K562 (cell line): ENCODE measurements around the gene LGALS12. TPM values are rescaled to one million over a fixed set of nuclear protein-coding genes. Genes with fewer than 3 reads are reported as not detected.
"Not testable (repeated sequence)": the region's sequence is repeated elsewhere in the genome, so short reads cannot be mapped to it uniquely, and the experiment has no call there.

ENCODE experiments used
- ATF1 ChIP-seq, 2 experiments: fragments of 450-650 bp in 1 of 2; IDR thresholded peaks; 2 replicates each; pipeline ENCODE4 v1.6.1; 2016; ENCODE audit warnings: missing compliant biosample characterization in 1 of 2, missing genetic modification characterization in 1 of 2
- DMBX1 ChIP-seq: fragments of 250-450 bp; sonication (Bioruptor Pico); IDR thresholded peaks from 2 replicates; pipeline ENCODE4 v1.8.0; 2022; ENCODE audit warnings: inconsistent platforms, mild to moderate bottlenecking, moderate library complexity, borderline replicate concordance
- KLF16 ChIP-seq: IDR thresholded peaks from 2 replicates; pipeline ENCODE4 v1.6.1; 2016; ENCODE audit warnings: antibody characterized with exemption
- L3MBTL2 ChIP-seq: fragments of 450-650 bp; IDR thresholded peaks from 2 replicates; pipeline ENCODE4 v1.6.1; 2016; ENCODE audit warnings: mild to moderate bottlenecking, moderate library complexity
- MAFG ChIP-seq: fragments of 450-650 bp; conservative IDR thresholded peaks from 2 replicates; pipeline ENCODE4 v1.6.1; 2016; ENCODE audit warnings: missing genetic modification characterization, missing compliant biosample characterization
- NFIX ChIP-seq: fragments of 250-450 bp; sonication (Bioruptor Pico); IDR thresholded peaks from 2 replicates; pipeline ENCODE4 v1.4.0; 2020; ENCODE audit warnings: low read depth, mild to moderate bottlenecking, moderate library complexity
- RAD21 ChIP-seq, 2 experiments: fragments of 250-450 bp in 1 of 2; fragments of 450-650 bp in 1 of 2; sonication (Bioruptor Pico) in 1 of 2; formaldehyde crosslinking in 1 of 2; IDR thresholded peaks in 1 of 2; conservative IDR thresholded peaks in 1 of 2; 2 replicates each; pipeline versions ENCODE4 v1.4.0 to v1.8.0; 2020 to 2022; ENCODE audit warnings: mild to moderate bottlenecking in 2 of 2, moderate library complexity in 1 of 2
- TBP ChIP-seq: optimal IDR thresholded peaks from 2 replicates; pipeline ENCODE3; 2011; ENCODE audit warnings: low read depth, low read length, improper control_type of control experiment
- TEAD1 ChIP-seq, 2 experiments: fragments of 450-650 bp in 1 of 2; sonication (generic) in 1 of 2; formaldehyde crosslinking; IDR thresholded peaks; 2 replicates each; pipeline versions ENCODE4 v1.4.0 to v1.8.0; 2020 to 2022; ENCODE audit warnings: mild to moderate bottlenecking in 2 of 2, missing genetic modification reagents in 1 of 2
- ZKSCAN3 ChIP-seq: fragments of 250-450 bp; sonication (Bioruptor Pico); IDR thresholded peaks from 2 replicates; pipeline ENCODE4 v1.4.0; 2020
- ZNF165 ChIP-seq: fragments of 250-450 bp; sonication (Bioruptor Pico); IDR thresholded peaks from 2 replicates; pipeline ENCODE4 v1.4.0; 2020; ENCODE audit warnings: borderline replicate concordance
- ZNF324 ChIP-seq: fragments of 250-450 bp; sonication (Bioruptor Pico); IDR thresholded peaks from 2 replicates; pipeline ENCODE4 v1.4.0; 2020; ENCODE audit warnings: mild to moderate bottlenecking
- ZNF583 ChIP-seq: fragments of 250-450 bp; sonication (Bioruptor Pico); IDR thresholded peaks from 2 replicates; pipeline ENCODE4 v1.4.0; 2020
- ZNF589 ChIP-seq: fragments of 200-800 bp; sonication (Bioruptor generic); IDR thresholded peaks from 2 replicates; pipeline ENCODE4 v1.6.1; 2016; ENCODE audit warnings: low read depth, missing genetic modification characterization, missing compliant biosample characterization
- ZNF644 ChIP-seq: fragments of 200-800 bp; sonication (Bioruptor generic); IDR thresholded peaks from 2 replicates; pipeline ENCODE4 v1.6.1; 2016; ENCODE audit warnings: low read depth, missing genetic modification characterization, missing compliant biosample characterization
- polyA plus RNA-seq, 8 experiments: library from polyadenylated mRNA; depleted of rRNA in 4 of 8; stranded (reverse) in 5 of 8; unstranded in 3 of 8; fragments of >200 nt; fragmentation: Nextera tagmentation in 2 of 8; fragmentation: Illumina TruSeq in 1 of 8; extraction: Ambion mirVana in 2 of 8; extraction: Trizol in 1 of 8; gene quantifications; 2 replicates each; pipeline versions ENCODE4 v1.2.1 to v1.2.3, GENCODE V29; 2011 to 2014; ENCODE audit warnings: inconsistent platforms in 1 of 8, missing spikeins in 1 of 8
- total RNA-seq, 7 experiments: library from RNA; depleted of rRNA in 6 of 7; stranded (reverse); fragments of >200 nt in 6 of 7; fragmentation: Illumina TruSeq in 2 of 7; extraction: Trizol in 2 of 7; gene quantifications; 2 replicates each; pipeline versions ENCODE4 v1.2.1 to v1.2.3, GENCODE V29; 2011 to 2021; ENCODE audit warnings: low replicate concordance in 1 of 7
- TF ChIP-seq, protein P1 (sequence below): fragments of 450-650 bp; formaldehyde crosslinking; IDR thresholded peaks from 2 replicates; pipeline ENCODE4 v1.4.0; 2022; ENCODE audit warnings: missing genetic modification characterization
- TF ChIP-seq, protein P2 (sequence below): fragments of 250-450 bp; sonication (Bioruptor Pico); IDR thresholded peaks from 2 replicates; pipeline ENCODE4 v1.4.0; 2020; ENCODE audit warnings: borderline replicate concordance
- TF ChIP-seq, protein P3 (sequence below): fragments of 250-450 bp; sonication (Bioruptor Pico); IDR thresholded peaks from 2 replicates; pipeline ENCODE4 v1.4.0; 2020; ENCODE audit warnings: mild to moderate bottlenecking, moderate library complexity, borderline replicate concordance
- TF ChIP-seq, protein P4 (sequence below): fragments of 250-450 bp; sonication (Bioruptor Pico); IDR thresholded peaks from 2 replicates; pipeline ENCODE4 v1.4.0; 2020

Gene LGALS12
- total and polyA plus RNA-seq, 9 of the 15 experiments (the other 6 are each of a cell fraction or from before 2014, with no cell fraction given), result 0.66 to 8.0 (median 5.0) TPM

DNA sequence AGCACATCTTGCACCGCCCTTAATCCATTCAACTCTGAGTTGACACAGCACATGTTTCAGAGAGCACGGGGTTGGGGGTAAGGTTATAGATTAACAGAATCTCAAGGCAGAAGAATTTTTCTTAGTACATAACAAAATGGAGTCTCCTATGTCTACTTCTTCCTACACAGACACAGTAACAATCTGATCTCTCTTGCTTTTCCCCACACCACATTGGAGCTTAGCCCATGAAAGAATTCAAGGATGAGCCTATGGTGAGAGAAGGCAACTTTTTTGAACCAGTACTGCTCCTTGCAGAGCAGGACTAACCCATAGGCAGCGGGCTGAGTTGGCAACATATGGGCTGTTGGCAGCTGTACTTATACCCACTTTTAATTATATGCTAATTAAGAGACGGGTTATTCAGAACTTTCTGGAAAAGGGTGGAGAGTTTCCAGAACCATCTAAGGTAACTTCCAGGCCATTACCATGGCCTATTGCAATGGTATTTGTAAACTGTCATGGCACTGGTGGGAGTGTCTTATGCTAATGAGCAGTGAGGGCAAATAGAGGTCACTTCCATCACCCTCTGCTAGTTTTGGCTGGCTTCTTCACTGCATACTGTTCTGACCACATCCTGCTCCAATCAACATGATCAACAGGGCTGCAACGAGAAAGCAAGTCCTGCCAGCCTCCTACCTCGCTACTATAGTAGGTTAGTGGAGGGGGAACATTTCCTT, 25.3 kb downstream of the LGALS12 start (continued):
- TF ChIP-seq ZNF589 (CRISPR knock-in tag) (peak; percentile 98), ZNF583 (CRISPR knock-in tag) (peak; percentile 98), ZNF324 (CRISPR knock-in tag) (peak; percentile 80), KLF16 (peak; percentile 64), L3MBTL2 (0 out of 2 replicates have a peak, but pooled peaks have one; percentile 28), TEAD1 (CRISPR knock-in tag; IDR thresholded peaks at IDR 0.05) (peak in 1 of 2 experiments; percentile 96; a peak in 2 of 4 replicates), ATF1 (tag; IDR thresholded peaks at IDR 0.05) (peak; percentile 34), ZNF644 (tag) (peak; percentile 81; the same call in 1 of the 2 replicates), MAFG (tag) (0 out of 2 replicates have a peak, but pooled peaks have one; percentile 42), DMBX1 (CRISPR knock-in tag) (peak; percentile 99), ZNF165 (CRISPR knock-in tag) (peak; percentile 98), ZKSCAN3 (CRISPR knock-in tag) (peak; percentile 86), RAD21 (CRISPR knock-in tag; conservative IDR thresholded peaks at IDR 0.05 in 1 of 2, IDR thresholded peaks at IDR 0.05 in 1 of 2) (peak in 1 of 2 experiments; percentile 16; a peak in 3 of 4 replicates), TBP (peak; percentile 34), NFIX (CRISPR knock-in tag) (peak; percentile 63)
- TF ChIP-seq, protein P1, sequence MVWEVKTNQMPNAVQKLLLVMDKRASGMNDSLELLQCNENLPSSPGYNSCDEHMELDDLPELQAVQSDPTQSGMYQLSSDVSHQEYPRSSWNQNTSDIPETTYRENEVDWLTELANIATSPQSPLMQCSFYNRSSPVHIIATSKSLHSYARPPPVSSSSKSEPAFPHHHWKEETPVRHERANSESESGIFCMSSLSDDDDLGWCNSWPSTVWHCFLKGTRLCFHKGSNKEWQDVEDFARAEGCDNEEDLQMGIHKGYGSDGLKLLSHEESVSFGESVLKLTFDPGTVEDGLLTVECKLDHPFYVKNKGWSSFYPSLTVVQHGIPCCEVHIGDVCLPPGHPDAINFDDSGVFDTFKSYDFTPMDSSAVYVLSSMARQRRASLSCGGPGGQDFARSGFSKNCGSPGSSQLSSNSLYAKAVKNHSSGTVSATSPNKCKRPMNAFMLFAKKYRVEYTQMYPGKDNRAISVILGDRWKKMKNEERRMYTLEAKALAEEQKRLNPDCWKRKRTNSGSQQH, result peak; percentile 97
- TF ChIP-seq, protein P2, sequence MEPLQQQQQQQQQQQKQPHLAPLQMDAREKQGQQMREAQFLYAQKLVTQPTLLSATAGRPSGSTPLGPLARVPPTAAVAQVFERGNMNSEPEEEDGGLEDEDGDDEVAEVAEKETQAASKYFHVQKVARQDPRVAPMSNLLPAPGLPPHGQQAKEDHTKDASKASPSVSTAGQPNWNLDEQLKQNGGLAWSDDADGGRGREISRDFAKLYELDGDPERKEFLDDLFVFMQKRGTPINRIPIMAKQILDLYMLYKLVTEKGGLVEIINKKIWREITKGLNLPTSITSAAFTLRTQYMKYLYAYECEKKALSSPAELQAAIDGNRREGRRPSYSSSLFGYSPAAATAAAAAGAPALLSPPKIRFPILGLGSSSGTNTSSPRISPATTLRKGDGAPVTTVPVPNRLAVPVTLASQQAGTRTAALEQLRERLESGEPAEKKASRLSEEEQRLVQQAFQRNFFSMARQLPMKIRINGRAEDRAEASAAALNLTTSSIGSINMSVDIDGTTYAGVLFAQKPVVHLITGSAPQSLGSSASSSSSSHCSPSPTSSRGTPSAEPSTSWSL (CRISPR knock-in tag), result peak; percentile 97; the same call in 1 of the 2 replicates
- TF ChIP-seq, protein P3, sequence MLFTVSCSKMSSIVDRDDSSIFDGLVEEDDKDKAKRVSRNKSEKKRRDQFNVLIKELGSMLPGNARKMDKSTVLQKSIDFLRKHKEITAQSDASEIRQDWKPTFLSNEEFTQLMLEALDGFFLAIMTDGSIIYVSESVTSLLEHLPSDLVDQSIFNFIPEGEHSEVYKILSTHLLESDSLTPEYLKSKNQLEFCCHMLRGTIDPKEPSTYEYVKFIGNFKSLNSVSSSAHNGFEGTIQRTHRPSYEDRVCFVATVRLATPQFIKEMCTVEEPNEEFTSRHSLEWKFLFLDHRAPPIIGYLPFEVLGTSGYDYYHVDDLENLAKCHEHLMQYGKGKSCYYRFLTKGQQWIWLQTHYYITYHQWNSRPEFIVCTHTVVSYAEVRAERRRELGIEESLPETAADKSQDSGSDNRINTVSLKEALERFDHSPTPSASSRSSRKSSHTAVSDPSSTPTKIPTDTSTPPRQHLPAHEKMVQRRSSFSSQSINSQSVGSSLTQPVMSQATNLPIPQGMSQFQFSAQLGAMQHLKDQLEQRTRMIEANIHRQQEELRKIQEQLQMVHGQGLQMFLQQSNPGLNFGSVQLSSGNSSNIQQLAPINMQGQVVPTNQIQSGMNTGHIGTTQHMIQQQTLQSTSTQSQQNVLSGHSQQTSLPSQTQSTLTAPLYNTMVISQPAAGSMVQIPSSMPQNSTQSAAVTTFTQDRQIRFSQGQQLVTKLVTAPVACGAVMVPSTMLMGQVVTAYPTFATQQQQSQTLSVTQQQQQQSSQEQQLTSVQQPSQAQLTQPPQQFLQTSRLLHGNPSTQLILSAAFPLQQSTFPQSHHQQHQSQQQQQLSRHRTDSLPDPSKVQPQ, result peak; percentile 86
- not testable (repeated sequence) for TF ChIP-seq ATF1 (CRISPR knock-in tag; IDR thresholded peaks at IDR 0.05)
- TF ChIP-seq, protein P4, sequence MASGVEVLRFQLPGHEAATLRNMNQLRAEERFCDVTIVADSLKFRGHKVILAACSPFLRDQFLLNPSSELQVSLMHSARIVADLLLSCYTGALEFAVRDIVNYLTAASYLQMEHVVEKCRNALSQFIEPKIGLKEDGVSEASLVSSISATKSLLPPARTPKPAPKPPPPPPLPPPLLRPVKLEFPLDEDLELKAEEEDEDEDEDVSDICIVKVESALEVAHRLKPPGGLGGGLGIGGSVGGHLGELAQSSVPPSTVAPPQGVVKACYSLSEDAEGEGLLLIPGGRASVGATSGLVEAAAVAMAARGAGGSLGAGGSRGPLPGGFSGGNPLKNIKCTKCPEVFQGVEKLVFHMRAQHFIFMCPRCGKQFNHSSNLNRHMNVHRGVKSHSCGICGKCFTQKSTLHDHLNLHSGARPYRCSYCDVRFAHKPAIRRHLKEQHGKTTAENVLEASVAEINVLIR (CRISPR knock-in tag), result peak; percentile 75
